GM12872 (cell line): ENCODE measurements around the gene RASSF10.

Experiments
- TF ChIP-seq, protein P1 (sequence below): IDR thresholded peaks from 3 replicates; pipeline ENCODE4 v1.5.1; 2011; ENCODE audit warnings: low read depth, mild to moderate bottlenecking, low read length, moderate library complexity; ENCODE audit not compliant: insufficient read depth

RASSF10 gene

DNA sequence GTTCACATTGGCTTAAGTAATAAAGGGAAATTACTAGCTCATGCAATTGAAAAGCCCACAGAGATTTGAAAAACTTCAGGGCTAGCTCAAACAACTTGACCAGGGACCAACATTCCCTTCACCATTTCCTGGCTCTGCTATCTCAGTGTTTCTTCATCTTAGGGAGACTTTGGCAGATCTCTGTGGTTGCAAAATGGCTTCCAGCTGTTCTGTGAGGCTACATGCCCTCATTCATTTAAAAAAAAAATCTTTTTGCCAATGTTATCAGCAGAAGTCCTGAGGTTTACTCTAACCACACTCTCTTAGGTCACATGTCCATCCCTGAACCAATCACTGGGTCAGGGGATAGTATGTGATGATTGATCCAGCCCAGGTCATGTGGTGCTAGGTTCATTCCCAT lies 13.9 kb upstream of the RASSF10 start:
- TF ChIP-seq, protein P1, sequence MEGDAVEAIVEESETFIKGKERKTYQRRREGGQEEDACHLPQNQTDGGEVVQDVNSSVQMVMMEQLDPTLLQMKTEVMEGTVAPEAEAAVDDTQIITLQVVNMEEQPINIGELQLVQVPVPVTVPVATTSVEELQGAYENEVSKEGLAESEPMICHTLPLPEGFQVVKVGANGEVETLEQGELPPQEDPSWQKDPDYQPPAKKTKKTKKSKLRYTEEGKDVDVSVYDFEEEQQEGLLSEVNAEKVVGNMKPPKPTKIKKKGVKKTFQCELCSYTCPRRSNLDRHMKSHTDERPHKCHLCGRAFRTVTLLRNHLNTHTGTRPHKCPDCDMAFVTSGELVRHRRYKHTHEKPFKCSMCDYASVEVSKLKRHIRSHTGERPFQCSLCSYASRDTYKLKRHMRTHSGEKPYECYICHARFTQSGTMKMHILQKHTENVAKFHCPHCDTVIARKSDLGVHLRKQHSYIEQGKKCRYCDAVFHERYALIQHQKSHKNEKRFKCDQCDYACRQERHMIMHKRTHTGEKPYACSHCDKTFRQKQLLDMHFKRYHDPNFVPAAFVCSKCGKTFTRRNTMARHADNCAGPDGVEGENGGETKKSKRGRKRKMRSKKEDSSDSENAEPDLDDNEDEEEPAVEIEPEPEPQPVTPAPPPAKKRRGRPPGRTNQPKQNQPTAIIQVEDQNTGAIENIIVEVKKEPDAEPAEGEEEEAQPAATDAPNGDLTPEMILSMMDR = no peak

DNA sequence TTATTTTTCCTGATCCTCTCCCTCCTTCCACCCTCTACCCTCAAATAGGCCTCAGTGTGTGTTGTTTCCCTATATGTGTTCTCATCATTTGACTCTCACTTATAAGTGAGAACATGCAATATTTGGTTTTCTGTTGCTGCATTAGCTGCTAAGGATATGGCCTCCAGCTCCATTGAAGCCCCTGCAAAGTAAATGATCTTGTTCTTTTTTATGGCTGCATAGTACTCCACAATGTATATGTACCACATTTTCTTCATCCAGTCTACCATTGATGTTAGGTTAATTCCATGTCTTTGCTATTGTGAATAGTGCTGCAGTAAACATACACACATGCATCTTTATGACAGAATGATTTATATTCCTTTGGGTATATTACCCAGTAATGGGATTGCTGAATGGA lies 13.3 kb upstream of the RASSF10 start:
- TF ChIP-seq, protein P1 = no peak

DNA sequence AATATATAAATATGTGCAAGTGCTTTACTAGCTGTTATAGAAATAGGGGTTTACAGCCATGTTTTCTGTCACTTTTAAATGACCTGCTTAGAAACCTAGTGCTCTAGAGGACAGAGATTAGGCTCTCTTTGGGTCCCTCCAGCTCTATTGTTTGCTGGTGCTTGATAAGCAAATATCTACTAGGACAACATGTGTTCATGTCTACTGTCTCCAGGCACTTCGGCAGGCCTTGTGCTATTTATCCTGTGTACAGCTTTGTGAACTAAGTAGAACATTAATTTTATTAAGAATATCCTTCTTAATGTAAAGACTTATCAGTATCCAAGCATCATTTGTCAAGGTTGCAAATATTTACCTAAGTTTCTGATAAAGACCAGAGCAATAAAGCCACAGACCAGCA lies 11.9 kb upstream of the RASSF10 start:
- TF ChIP-seq, protein P1 = no peak

DNA sequence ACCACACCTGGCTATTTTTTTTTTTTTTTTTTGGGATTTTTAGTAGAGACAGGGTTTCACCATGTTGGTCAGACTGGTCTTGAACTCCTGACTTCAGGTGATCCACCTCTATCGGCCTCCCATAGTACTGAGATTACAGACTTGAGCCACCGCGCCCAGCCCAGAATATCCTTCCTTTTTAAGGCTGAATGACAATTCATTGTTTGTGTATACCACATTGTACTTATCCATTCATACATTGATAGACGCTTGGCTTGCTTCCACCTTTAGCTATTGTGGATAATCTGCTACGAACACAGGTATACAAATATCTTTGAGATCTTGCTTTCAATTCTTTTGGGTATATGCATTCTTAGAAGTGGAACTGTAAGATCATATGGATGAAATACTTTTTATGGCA lies 10.8 kb upstream of the RASSF10 start:
- TF ChIP-seq, protein P1 = no peak

DNA sequence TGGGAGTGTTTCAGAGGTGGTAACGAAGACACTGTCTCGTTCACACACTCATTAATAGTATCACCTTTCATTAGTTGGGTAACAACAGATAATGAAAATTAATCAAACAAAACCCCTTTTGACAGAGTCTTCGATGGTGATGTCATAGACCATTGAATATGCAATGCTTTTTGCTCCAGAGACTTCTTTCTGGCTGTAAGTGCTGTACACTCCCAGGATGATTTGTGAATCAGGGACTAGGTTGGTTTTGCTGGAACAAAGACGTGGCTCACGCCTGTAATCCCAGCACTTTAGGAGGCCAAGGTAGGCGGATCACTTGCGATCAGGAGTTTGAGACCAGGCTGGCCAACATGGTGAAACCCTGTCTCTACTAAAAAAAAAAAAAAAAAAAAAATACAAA lies 9.5 kb upstream of the RASSF10 start:
- TF ChIP-seq, protein P1 = no peak

DNA sequence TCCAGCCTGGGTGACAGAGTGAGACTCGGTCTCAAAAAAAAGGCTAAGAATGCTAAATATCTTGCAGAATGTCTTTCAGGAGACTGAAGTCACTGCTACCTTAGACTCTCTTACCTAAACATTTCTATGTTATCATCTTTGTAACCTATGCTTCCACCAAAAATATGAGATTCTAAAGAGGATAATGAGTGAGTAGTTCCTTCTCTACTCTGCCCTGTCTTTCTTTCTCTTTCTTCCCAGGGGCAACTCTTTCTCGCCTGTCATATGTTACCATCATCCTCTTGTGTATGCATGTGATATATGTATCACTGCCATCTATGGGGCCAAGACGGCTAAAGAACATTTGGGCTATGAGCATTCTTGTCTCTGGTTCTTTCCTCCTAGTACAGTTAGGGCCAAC lies 9.0 kb upstream of the RASSF10 start:
- TF ChIP-seq, protein P1 = no peak

DNA sequence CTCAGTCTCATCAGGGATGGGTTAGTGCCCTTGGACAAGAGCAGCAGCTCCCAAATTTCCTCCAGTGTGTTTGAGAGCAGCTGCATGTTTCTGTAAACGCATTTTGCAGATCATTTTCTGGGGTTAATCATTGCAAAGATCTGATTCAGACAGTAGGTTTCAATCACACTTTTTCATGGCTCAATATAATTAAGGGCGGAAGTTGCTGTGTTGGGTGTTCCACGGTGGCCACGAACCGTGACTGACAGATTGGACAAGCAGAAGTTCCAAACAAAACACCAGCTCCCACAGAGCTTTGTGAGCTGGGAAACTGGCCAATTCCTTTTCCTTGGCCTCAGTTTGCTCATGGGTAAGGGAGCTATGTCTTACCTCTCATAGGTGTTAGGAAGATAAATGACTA lies 8.4 kb upstream of the RASSF10 start:
- TF ChIP-seq, protein P1 = no peak
